Uterus (tissue), 4 donors: ENCODE results near the gene KCNT2. TPM values are rescaled to one million over a fixed set of nuclear protein-coding genes. Genes with fewer than 3 reads are reported as not detected.

Experiments used
- DNase-seq, 2 donors: peaks; one replicate each; pipeline ENCODE4 v3.0.0-alpha.2; 2019 to 2020
- H3K27ac ChIP-seq, 2 donors: fragments of 200-600 bp; sonication (generic); 1 replicate in 1 of 2; 2 replicates in 1 of 2; pipeline ENCODE4 v1.5.1; 2016 to 2018
- H3K27me3 ChIP-seq, 2 donors: fragments of 200-600 bp; sonication (generic); one replicate each; pipeline ENCODE4 v1.5.1; 2018 to 2019; ENCODE audit warnings: control low read depth in 1 of 2
- H3K36me3 ChIP-seq, 2 donors: fragments of 200-600 bp; sonication (generic); one replicate each; pipeline ENCODE4 v1.5.1; 2019; ENCODE audit warnings: control low read depth in 1 of 2
- H3K4me1 ChIP-seq, 2 donors: fragments of 200-600 bp; sonication (generic); one replicate each; pipeline ENCODE4 v1.5.1; 2018 to 2019; ENCODE audit warnings: control low read depth in 1 of 2
- H3K4me3 ChIP-seq, 2 donors: fragments of 200-600 bp; sonication (generic); 1 replicate in 1 of 2; 2 replicates in 1 of 2; pipeline ENCODE4 v1.5.1; 2018 to 2019; ENCODE audit warnings: mild to moderate bottlenecking in 1 of 2
- H3K9me3 ChIP-seq, 2 donors: fragments of 200-600 bp; sonication (generic); one replicate each; pipeline ENCODE4 v1.5.1; 2019; ENCODE audit warnings: control low read depth in 1 of 2
- POLR2A ChIP-seq, 2 donors: fragments of 450-650 bp; IDR thresholded peaks; one replicate each; pipeline ENCODE4 v1.6.1; 2016; ENCODE audit warnings: antibody characterized with exemption in 2 of 2, mild to moderate bottlenecking in 1 of 2, moderate library complexity in 1 of 2
- intact Hi-C: fragments of 100-400 bp; cut with DNase I; formaldehyde crosslinking; loops from one replicate; pipeline ENCODE4 v1.15.1; 2023; ENCODE audit warnings: low total_unique reads
- total RNA-seq, 4 donors: library from RNA; depleted of rRNA in 3 of 4; stranded (reverse); fragments of >200 nt in 3 of 4; gene quantifications; one replicate each; pipeline versions ENCODE4 v1.1.0 to v1.2.4, GENCODE V29; 2014 to 2023
- TF ChIP-seq, protein P1 (sequence below), 4 experiments: fragments of 200-600 bp in 2 of 4; fragments of 450-650 bp in 2 of 4; sonication (generic) in 2 of 4; IDR thresholded peaks; one replicate each; pipeline ENCODE4 v1.5.1; 2016 to 2019; ENCODE audit warnings: antibody characterized with exemption in 4 of 4, mild to moderate bottlenecking in 2 of 4, moderate library complexity in 1 of 4
- donor health status: DM: yes; HTN: yes; CAD: no.

Gene KCNT2
- total RNA-seq, 4 donors from 2014 or later = 2.3 to 20.5 (median 3.8) TPM

- intact Hi-C loops = no loop called here
- Histone ChIP-seq H3K27me3 (no peaks in the 10 kb centered on the region), H3K4me1 (no peaks in the 10 kb centered on the region), H3K27ac (no peak overlapping the region), H3K36me3 (no peaks in the 10 kb centered on the region), H3K9me3 (no peaks in the 10 kb centered on the region), H3K4me3 (no peak overlapping the region)
- TF ChIP-seq, protein P1, sequence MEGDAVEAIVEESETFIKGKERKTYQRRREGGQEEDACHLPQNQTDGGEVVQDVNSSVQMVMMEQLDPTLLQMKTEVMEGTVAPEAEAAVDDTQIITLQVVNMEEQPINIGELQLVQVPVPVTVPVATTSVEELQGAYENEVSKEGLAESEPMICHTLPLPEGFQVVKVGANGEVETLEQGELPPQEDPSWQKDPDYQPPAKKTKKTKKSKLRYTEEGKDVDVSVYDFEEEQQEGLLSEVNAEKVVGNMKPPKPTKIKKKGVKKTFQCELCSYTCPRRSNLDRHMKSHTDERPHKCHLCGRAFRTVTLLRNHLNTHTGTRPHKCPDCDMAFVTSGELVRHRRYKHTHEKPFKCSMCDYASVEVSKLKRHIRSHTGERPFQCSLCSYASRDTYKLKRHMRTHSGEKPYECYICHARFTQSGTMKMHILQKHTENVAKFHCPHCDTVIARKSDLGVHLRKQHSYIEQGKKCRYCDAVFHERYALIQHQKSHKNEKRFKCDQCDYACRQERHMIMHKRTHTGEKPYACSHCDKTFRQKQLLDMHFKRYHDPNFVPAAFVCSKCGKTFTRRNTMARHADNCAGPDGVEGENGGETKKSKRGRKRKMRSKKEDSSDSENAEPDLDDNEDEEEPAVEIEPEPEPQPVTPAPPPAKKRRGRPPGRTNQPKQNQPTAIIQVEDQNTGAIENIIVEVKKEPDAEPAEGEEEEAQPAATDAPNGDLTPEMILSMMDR (IDR thresholded peaks at IDR 0.05) = peak in 3 of 4 experiments; percentile 10 to 33 (median 30)
- TF ChIP-seq POLR2A (IDR thresholded peaks at IDR 0.05) = no peak
- DNase-seq = no peak
Observed at GRCh38 chr1:196317535-196318522, 290.4 kb downstream of the KCNT2 start.

- Histone ChIP-seq H3K4me3 (no peak overlapping the region), H3K27ac (no peak overlapping the region), H3K27me3 (no peaks in the 10 kb centered on the region), H3K9me3 (no peaks in the 10 kb centered on the region), H3K4me1 (no peaks in the 10 kb centered on the region), H3K36me3 (no peaks in the 10 kb centered on the region)
- DNase-seq = no peak
- intact Hi-C loops = no loop called here
- no peak for TF ChIP-seq POLR2A (IDR thresholded peaks at IDR 0.05)
- TF ChIP-seq, protein P1 (IDR thresholded peaks at IDR 0.05) = no peak
Observed at GRCh38 chr1:196312739-196313138, 295.5 kb downstream of the KCNT2 start.

GRCh38 chr1:196309386-196309785 lies 298.9 kb downstream of the KCNT2 start:
- H3K36me3 ChIP-seq = no peaks in the 10 kb centered on the region
- H3K9me3 ChIP-seq = no peaks in the 10 kb centered on the region
- TF ChIP-seq, protein P1 (IDR thresholded peaks at IDR 0.05) = peak in 1 of 4 experiments; percentile 11
- no peak for TF ChIP-seq POLR2A (IDR thresholded peaks at IDR 0.05)
- no peaks in the 10 kb centered on the region for H3K27me3 ChIP-seq
- no peaks in the 10 kb centered on the region for H3K4me1 ChIP-seq
- DNase-seq = no peak
- no peak overlapping the region for H3K4me3 ChIP-seq
- intact Hi-C loops = no loop called here
- no peak overlapping the region for H3K27ac ChIP-seq

GRCh38 chr1:196308176-196308575 lies 300.1 kb downstream of the KCNT2 start:
- Histone ChIP-seq H3K27ac (no peak overlapping the region), H3K27me3 (no peaks in the 10 kb centered on the region), H3K9me3 (no peaks in the 10 kb centered on the region), H3K36me3 (no peaks in the 10 kb centered on the region), H3K4me1 (no peaks in the 10 kb centered on the region), H3K4me3 (no peak overlapping the region)
- TF ChIP-seq POLR2A (IDR thresholded peaks at IDR 0.05) = no peak
- TF ChIP-seq, protein P1 (IDR thresholded peaks at IDR 0.05) = no peak
- intact Hi-C loops = no loop called here
- DNase-seq = no peak

DNA sequence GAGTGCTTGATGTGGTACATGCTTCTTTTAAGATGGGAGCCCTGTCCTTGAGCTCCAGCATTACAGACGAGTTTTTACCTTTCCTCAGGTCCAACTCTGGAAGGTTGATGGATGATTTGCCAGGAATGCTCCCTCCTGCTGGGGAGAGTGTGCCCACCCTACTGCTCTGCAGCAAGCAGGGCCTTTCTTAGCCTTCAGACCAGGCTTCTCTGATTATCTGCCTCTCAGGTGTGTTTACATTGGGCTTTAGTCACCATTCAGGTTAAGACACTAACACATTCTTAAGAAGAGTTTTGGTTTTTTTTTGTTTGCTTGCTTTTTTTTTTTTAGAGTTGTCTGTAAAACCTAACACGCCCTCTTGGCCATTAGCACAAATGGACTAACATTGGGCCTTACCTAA lies 301.8 kb downstream of the KCNT2 start:
- TF ChIP-seq POLR2A (IDR thresholded peaks at IDR 0.05) = no peak
- TF ChIP-seq, protein P1 (IDR thresholded peaks at IDR 0.05) = no peak
- Histone ChIP-seq H3K4me3 (no peak overlapping the region), H3K27me3 (no peaks in the 10 kb centered on the region), H3K4me1 (no peaks in the 10 kb centered on the region), H3K9me3 (no peaks in the 10 kb centered on the region), H3K36me3 (no peaks in the 10 kb centered on the region), H3K27ac (no peak overlapping the region)
- intact Hi-C loops = no loop called here
- DNase-seq = no peak
